Fibroblast of lung (primary cell): ENCODE data around the gene SLC66A2. TPM values are rescaled to one million over a fixed set of nuclear protein-coding genes. Genes with fewer than 3 reads are reported as not detected.

Experiments
- DNase-seq, 2 donors: peaks; one replicate each; pipeline versions ENCODE4 v3.0.0 to v3.0.0-alpha.2; 2010; ENCODE audit warnings: low read depth in 2 of 2
- H2AFZ ChIP-seq: 2 replicates; pipeline ENCODE4 v1.5.1; 2012; ENCODE audit warnings: low read length, control low read depth, inconsistent platforms
- H3K27ac ChIP-seq: 2 replicates; pipeline ENCODE4 v1.5.1; 2011; ENCODE audit warnings: low read length, control low read depth; ENCODE audit not compliant: insufficient read depth
- H3K27me3 ChIP-seq: 2 replicates; pipeline ENCODE4 v1.5.1; 2011; ENCODE audit warnings: mild to moderate bottlenecking, low read length; ENCODE audit not compliant: control insufficient read depth, insufficient read depth
- H3K36me3 ChIP-seq: 2 replicates; pipeline ENCODE4 v1.5.1; 2011; ENCODE audit warnings: low read length; ENCODE audit not compliant: control insufficient read depth, insufficient read depth
- H3K4me1 ChIP-seq: 2 replicates; pipeline ENCODE4 v1.5.1; 2011; ENCODE audit warnings: low read length; ENCODE audit not compliant: control insufficient read depth, insufficient read depth; ENCODE audit errors: extremely low read depth
- H3K4me2 ChIP-seq: 2 replicates; pipeline ENCODE4 v1.5.1; 2011; ENCODE audit warnings: low read length, control low read depth; ENCODE audit not compliant: insufficient read depth; ENCODE audit errors: extremely low read depth
- H3K4me3 ChIP-seq, 4 experiments: fragments of 200-600 bp in 1 of 4; sonication (generic) in 1 of 4; replicated peaks in 1 of 4; 2 replicates each; pipeline ENCODE4 v1.5.1; 2011 to 2016; ENCODE audit warnings: low read length in 4 of 4, low read depth in 3 of 4, mild to moderate bottlenecking in 3 of 4, control low read depth in 2 of 4, inconsistent platforms in 1 of 4, mixed read lengths in 1 of 4; ENCODE audit not compliant: insufficient read depth in 1 of 4; ENCODE audit errors: control extremely low read depth in 1 of 4
- H3K79me2 ChIP-seq: 2 replicates; pipeline ENCODE4 v1.5.1; 2012; ENCODE audit warnings: mild to moderate bottlenecking, low read length, inconsistent platforms; ENCODE audit not compliant: control insufficient read depth, insufficient read depth
- H3K9ac ChIP-seq: 2 replicates; pipeline ENCODE4 v1.5.1; 2011; ENCODE audit warnings: mild to moderate bottlenecking, low read length, control low read depth; ENCODE audit not compliant: insufficient read depth
- H3K9me3 ChIP-seq: 2 replicates; pipeline ENCODE4 v1.5.1; 2012; ENCODE audit warnings: low read depth, low read length; ENCODE audit not compliant: control insufficient read depth, insufficient read depth
- H4K20me1 ChIP-seq: 2 replicates; pipeline ENCODE4 v1.5.1; 2011; ENCODE audit warnings: low read length; ENCODE audit not compliant: control insufficient read depth, insufficient read depth; ENCODE audit errors: extremely low read depth
- EZH2 ChIP-seq: IDR thresholded peaks from 2 replicates; pipeline ENCODE4 v1.5.1; 2012; ENCODE audit warnings: low read length, control low read depth, mild to moderate bottlenecking; ENCODE audit errors: missing control alignments
- polyA plus RNA-seq, 2 donors: library from polyadenylated mRNA; depleted of rRNA in 1 of 2; stranded (reverse) in 1 of 2; unstranded in 1 of 2; fragments of >200 nt; gene quantifications; 2 replicates each; pipeline ENCODE4 v1.2.1, GENCODE V29; 2011 to 2012; ENCODE audit warnings: missing spikeins in 1 of 2
- total RNA-seq: library from RNA; depleted of rRNA; stranded (reverse); fragments of >200 nt; gene quantifications from 2 replicates; pipeline ENCODE4 v1.2.1, GENCODE V29; 2014
- TF ChIP-seq, protein P1 (sequence below), 2 donors: IDR thresholded peaks in 1 of 2; conservative IDR thresholded peaks in 1 of 2; 1 replicate in 1 of 2; 2 replicates in 1 of 2; pipeline ENCODE4 v1.5.1; 2011 to 2012; ENCODE audit warnings: low read length in 2 of 2, control low read depth in 1 of 2, inconsistent platforms in 1 of 2, low read depth in 1 of 2, mild to moderate bottlenecking in 1 of 2

The SLC66A2 gene
- total and polyA plus RNA-seq, 2 donors (not counting 1 experiment from before 2014, with no cell fraction given): 13.2 to 46.1 TPM

GRCh38 chr18:79890674-79891073, 60.8 kb downstream of the SLC66A2 start:
- Histone ChIP-seq H3K79me2 (no peaks in the 10 kb centered on the region), H4K20me1 (no peaks in the 10 kb centered on the region), H3K36me3 (no peaks in the 10 kb centered on the region), H3K27me3 (no peaks in the 10 kb centered on the region), H3K4me1 (no peaks in the 10 kb centered on the region), H3K9ac (no peak overlapping the region), H3K9me3 (no peaks in the 10 kb centered on the region), H3K4me2 (no peak overlapping the region), H2AFZ (no peak overlapping the region), H3K4me3 (no peak overlapping the region), H3K27ac (no peak overlapping the region)
- DNase-seq: no peak
- no peak for TF ChIP-seq EZH2

GRCh38 chr18:79889569-79889968, 61.9 kb downstream of the SLC66A2 start:
- Histone ChIP-seq H3K36me3 (no peaks in the 10 kb centered on the region), H3K9ac (no peak overlapping the region), H4K20me1 (no peaks in the 10 kb centered on the region), H3K27me3 (no peaks in the 10 kb centered on the region), H3K9me3 (no peaks in the 10 kb centered on the region), H3K4me3 (no peak overlapping the region), H3K4me2 (no peak overlapping the region), H3K27ac (no peak overlapping the region), H3K79me2 (no peaks in the 10 kb centered on the region), H2AFZ (no peak overlapping the region), H3K4me1 (no peaks in the 10 kb centered on the region)
- no peak for TF ChIP-seq EZH2
- TF ChIP-seq, protein P1, sequence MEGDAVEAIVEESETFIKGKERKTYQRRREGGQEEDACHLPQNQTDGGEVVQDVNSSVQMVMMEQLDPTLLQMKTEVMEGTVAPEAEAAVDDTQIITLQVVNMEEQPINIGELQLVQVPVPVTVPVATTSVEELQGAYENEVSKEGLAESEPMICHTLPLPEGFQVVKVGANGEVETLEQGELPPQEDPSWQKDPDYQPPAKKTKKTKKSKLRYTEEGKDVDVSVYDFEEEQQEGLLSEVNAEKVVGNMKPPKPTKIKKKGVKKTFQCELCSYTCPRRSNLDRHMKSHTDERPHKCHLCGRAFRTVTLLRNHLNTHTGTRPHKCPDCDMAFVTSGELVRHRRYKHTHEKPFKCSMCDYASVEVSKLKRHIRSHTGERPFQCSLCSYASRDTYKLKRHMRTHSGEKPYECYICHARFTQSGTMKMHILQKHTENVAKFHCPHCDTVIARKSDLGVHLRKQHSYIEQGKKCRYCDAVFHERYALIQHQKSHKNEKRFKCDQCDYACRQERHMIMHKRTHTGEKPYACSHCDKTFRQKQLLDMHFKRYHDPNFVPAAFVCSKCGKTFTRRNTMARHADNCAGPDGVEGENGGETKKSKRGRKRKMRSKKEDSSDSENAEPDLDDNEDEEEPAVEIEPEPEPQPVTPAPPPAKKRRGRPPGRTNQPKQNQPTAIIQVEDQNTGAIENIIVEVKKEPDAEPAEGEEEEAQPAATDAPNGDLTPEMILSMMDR (conservative IDR thresholded peaks at IDR 0.05 in 1 of 2, IDR thresholded peaks at IDR 0.05 in 1 of 2; ENCODE audit: low read depth in 1 of 2, low read length in 2 of 2): no peak
- no peak for DNase-seq

- no peaks in the 10 kb centered on the region for H4K20me1 ChIP-seq
- H3K27me3 ChIP-seq: no peaks in the 10 kb centered on the region
- no peak for DNase-seq
- TF ChIP-seq, protein P1 (conservative IDR thresholded peaks at IDR 0.05 in 1 of 2, IDR thresholded peaks at IDR 0.05 in 1 of 2; ENCODE audit: low read depth in 1 of 2, low read length in 2 of 2): no peak
- TF ChIP-seq EZH2: no peak
- H3K27ac ChIP-seq: no peak overlapping the region
- no peak overlapping the region for H2AFZ ChIP-seq
- no peak overlapping the region for H3K4me2 ChIP-seq
- H3K4me3 ChIP-seq: no peak overlapping the region
- no peaks in the 10 kb centered on the region for H3K9me3 ChIP-seq
- H3K4me1 ChIP-seq: no peaks in the 10 kb centered on the region
- H3K79me2 ChIP-seq: no peaks in the 10 kb centered on the region
- H3K36me3 ChIP-seq: no peaks in the 10 kb centered on the region
- H3K9ac ChIP-seq: no peak overlapping the region
Observed at GRCh38 chr18:79888016-79888415, 63.4 kb downstream of the SLC66A2 start.
